NCI-H2081 treated with DMSO at 0.1 percent for 48 hours (cell line): ENCODE measurements around the gene PDP2.

Experiments
- DNase-seq: peaks from one replicate; lab custom pipeline; 2025; lab: John Stamatoyannopoulos, UW

Gene PDP2

DNA sequence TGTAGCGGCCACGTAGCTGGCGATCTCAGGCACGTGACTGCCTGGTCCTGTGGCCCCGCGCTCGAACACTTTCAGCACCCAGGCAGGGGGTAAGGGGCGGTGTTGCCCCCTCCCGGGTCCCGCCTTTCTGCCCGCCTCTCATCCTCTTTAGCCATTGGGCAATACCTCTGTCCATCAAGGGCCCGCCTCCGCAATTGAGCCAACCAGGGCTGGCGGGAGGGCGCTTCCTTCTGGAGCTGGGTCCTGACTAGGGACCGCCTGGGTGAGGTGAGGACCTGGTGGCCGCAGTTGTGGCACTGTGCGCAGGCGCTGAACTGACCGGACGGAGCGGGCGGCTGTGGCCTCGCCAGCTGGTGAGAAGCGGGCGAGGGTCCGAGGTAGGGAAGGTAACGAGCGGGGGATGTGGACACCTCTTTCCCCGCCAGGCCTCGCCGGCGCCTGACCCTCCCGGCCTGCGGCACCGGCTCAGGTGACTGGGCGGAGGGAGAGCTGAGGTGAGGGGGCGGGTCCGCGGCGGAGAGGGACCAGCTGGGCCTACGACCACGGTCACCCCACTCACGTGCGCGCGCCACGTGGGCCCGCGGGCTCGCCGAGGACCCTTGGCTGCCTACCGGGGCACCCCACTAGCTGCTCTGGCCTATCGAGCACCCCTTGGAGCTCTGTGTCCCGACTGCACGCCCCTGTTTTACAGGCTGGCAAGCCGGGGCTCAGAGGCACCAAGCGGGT, at the start of gene PDP2:
PDP2 (plus strand) TSS at position 228 of the 726 bp plus-strand sequence. CDS start 3,770 bp downstream, outside the sequence.
- peak; percentile 57 for DNase-seq

DNA sequence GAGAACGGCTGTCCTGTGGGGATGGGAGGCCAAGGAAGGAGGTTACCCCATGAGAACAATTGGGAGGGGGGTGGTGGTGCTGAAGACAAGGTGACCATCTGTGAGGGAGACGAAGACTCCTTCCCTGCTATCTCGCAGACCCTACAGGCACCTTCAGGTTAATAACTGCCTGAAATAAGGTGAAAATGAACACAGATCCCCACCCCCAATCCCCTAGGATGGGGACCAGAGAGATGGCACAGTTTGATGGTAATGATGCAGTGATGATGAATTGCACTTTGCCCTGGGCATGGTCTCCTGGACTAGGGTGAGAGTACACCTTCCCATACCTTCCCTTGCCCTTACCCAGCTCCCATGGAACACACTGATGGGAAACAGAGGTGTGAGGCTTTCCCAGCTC, 48.1 kb upstream of the PDP2 start:
- no peak for DNase-seq

DNA sequence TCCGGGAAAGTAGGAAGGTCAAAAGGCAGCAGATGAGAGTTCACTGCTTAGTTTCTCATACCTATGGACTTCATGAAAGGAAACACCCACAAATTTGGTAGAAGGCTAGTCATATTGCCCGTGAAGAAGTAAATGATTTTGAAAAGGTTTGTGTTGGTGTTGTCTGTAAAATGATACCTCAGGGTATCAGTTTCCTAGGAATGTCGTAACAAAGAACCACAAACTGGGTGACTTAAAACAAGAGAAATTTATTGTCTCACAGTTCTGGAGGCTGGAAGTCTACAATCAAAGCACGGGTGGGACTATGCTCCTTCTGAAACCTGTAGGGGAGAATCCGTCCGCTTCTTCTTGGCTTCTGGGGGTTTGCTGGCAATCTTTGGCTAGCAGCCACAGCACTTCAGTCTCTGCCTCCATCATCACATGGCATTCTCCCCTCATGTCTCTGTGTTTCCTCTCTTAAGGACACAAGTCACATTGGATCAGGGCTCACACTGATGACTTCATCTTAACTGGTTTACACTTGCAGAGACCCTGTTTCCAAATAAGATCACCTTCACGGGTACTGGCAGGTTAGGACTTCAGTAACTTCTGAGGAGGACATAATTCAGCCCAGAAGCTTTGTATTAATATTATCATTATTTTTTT, 47.5 kb upstream of the PDP2 start:
- no peak for DNase-seq

DNA sequence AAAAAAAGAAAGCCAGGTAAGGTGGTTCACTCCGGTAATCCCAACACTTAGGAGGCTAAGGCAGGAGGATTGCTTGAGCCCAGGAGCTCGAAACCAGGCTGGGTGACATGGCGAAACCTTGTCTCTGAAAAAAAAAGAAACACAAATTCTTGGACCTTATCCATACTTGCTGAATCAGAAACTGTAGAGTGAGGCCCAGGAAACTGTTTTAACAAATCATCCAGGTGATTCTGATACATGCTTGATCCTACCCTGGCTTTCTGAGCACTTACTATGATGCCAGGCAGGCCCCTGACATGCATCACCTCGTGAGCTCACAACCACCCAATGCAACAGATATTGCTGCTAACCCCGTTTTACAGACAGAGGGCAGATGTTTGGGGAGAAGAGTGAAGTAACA, 45.6 kb upstream of the PDP2 start:
- DNase-seq = no peak

GRCh38 chr16:66840883-66841282, 39.4 kb upstream of the PDP2 start:
- DNase-seq = no peak

GRCh38 chr16:66841366-66841765, 38.9 kb upstream of the PDP2 start:
- DNase-seq = no peak

DNA sequence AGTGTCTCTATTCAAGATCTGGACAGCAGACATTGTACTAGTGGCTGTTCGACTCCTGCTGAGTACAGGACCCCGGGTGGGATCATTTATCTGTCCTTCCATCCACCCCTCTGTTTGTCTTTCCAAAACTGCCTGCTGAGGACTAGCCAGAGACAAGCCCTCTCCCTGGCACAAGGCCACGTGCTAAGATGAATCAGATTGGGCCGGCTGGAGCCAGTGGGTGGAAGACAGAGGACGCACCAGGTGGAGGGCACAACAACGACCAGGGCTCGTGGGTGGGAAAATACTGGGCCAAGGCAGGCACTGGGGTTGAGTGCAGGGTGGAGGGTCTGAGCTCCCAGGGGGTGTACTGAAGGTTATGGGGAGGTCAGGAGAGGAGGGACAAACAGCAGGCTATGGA, 37.5 kb upstream of the PDP2 start:
- DNase-seq = no peak

- DNase-seq = no peak
These were observed 37.1 kb upstream of the PDP2 start for GRCh38 chr16:66843191-66843590.

GRCh38 chr16:66844009-66844341, 36.3 kb upstream of the PDP2 start:
- no peak for DNase-seq

DNA sequence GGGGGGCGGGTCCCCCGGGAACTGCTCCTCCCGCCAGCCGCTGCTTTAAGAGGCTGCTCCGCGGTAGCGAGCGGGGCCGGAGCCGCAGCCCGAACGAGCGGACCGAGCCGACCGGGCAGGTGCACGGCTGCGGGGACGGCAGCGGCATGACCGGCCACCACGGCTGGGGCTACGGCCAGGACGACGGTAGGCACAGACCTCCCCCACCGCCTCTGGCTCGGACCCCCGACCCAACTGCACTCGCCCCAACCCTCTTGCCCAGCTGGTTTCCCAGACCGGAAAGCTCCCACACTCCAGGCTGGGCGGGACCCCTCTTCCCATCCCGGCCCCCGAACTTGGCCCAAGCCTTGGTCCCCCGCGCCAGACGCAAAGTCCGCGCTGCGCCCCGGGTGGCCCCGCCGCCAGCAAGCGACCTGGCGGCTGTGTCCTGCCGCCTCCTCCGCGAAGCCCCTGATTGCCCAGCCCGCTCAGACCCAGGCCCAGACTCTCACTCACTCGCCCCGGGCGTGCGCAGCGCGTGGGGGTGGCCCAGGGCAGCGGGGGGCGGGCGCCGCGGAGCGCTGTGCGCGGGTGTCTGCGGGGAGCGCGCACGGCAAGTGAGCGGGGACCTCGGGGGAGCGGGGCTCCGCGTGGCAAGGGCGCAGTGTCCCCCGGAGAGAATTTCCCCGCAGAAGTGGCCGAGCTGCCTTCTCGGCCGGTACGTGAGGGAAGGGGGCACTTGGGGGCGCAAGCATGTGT, 35.8 kb upstream of the PDP2 start, which contains the start of gene CA7:
CA7 (plus strand) TSS at position 73 of the 738 bp plus-strand sequence; CDS start at position 147, 74 bp downstream.
- no peak for DNase-seq

GRCh38 chr16:66845080-66845410, 35.3 kb upstream of the PDP2 start:
- DNase-seq = no peak

DNA sequence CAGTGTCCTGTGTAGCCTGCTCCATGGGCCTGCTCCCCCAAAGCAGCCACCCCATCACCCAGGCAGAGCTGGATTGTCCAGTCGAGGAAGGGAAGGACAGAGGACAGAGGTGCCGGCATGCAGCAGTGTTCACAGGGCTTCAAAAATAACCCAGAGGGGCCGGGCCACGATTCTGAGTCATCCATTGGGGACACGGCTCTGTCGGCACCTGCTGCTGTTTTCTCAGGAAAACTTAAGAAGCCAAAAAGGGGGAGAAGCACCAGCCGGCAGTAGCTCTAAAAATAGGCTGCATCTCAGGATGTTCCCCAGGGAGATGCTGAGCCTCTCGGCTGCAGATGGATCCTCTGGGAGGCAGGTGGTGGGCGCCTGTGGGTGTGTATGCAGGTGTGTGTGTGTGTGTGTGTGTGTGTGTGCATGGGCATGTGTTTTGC, 34.5 kb upstream of the PDP2 start:
- no peak for DNase-seq

- no peak for DNase-seq
These were observed 34.0 kb upstream of the PDP2 start for GRCh38 chr16:66846266-66846665.

DNA sequence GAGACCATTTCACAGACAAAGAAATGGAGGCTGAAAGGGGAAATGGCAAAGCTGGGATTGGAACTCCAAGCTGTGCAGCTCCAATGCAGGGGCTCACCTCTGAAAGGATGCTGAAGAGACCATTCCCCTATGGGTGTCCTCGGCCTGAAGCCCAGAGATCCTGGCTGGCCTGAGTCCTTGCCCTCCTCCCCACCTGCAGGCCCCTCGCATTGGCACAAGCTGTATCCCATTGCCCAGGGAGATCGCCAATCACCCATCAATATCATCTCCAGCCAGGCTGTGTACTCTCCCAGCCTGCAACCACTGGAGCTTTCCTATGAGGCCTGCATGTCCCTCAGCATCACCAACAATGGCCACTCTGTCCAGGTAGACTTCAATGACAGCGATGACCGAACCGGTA, 33.5 kb upstream of the PDP2 start:
- DNase-seq = no peak

- no peak for DNase-seq
These were observed 32.7 kb upstream of the PDP2 start for GRCh38 chr16:66847533-66848067.

DNA sequence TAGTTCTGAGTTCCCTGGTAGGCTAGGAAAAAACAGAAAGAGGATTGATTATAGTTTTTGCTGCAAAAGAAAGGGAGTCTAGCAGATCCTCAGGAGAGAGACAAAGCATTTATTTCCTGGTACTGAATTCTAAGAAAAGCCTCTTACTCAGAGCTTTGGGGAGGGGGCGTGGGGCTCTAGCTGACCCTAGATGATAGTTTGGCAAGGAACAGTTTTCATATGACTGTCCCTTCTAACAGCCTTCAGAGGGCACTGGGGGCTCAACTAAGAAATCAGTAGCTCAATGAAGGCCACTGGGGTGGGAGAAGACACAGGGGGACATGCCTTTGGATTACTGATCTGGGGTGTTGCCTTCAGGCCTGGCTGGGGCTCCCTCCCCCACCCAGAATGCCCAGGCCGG, 32.1 kb upstream of the PDP2 start:
- DNase-seq = no peak

DNA sequence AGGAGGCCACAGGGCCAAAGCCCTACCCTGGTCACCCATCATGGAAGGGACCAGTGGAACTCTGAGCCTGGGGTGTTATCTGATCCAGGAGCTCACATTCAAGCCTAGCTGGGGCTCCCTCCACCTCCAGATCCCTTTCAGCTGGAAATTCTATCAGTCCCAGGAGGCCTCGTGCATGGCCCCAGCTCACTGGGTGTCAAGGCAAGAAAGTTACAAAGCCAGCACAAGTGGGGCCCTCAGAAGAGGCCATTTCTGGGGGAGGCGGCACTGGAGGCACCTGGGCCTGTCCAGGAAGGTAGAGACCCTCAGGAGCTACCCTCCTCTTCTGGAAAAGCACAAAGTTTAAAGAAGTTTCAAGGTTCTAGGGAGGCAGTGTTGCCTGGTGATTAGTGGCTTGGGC, 31.3 kb upstream of the PDP2 start:
- DNase-seq = no peak

DNA sequence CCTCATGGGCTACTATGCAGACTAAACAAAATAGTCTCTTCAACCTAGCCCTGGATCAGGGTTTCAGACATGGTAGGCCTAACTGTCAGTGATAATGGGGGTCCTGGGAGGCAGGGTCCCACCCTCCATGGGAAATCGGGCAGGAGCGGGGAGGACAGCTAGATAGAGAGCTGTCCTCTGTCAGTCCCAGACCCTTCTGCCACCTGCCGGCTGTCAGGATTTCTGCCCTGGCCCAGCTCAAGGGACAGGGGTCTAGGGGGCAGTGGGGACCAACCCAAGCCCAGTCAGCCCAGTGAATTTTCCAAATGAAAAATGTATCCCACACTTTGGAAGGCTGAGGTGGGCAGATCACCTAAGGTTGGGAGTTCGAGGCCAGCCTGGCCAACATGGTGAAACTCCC, 30.8 kb upstream of the PDP2 start:
- DNase-seq = no peak

DNA sequence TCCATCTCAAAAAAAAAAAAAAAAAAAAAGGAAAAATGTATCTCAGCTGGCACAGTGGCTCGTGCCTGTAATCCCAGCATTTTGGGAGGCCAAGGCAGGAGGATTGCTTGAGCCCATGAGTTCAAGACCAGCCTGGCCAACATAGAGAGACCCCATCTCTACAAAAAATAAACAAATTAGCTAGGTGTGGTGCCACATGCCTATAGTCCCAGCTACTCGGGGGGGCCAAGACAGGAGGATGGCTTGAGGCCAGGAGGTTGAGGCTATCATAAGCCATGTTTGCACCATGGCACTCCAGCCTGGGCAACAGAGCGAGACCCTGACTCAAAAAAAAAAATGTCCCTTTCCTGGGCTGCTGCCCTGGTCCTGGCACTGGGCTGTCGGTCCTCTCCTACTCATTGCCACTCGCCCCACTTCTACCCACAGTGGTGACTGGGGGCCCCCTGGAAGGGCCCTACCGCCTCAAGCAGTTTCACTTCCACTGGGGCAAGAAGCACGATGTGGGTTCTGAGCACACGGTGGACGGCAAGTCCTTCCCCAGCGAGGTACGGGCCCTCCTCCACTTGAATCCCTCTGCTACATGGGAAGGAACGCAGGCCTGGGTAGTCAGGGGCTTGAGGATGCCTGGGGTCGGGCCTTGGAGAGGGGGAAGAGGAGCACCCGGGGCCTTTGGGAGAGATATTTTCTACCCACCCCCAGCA, 30.1 kb upstream of the PDP2 start:
- no peak for DNase-seq

DNA sequence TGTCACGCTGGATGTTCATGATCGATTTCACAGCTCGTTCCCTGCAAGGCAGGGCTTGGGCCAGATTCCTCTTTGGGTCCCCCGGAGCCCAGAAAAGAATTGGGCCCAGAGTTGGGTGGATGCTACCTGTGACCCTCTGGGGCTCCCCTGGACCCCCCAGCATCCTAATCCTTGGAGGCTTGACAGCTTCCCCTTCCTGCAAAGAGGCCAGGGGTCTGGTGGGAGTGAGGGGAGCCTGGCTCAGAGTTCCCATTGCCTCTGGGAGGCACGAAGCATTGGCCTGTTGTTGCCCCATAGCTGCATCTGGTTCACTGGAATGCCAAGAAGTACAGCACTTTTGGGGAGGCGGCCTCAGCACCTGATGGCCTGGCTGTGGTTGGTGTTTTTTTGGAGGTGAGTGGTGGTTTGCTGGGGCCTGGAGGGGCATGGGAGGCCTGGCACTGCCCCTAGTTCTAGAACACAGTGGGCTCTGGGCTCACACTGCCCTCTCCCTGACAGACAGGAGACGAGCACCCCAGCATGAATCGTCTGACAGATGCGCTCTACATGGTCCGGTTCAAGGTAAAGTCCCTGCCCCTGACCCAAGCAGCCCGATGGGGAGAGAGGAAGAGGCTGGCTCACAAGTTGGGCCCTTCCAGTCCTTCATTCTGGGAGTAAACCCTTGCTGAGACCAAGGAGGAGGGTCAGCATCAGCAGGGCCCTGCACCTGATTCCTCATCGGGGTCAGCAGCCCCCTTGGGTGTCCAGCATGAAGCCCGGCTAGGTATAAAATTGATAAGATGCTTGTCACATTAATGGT, 28.9 kb upstream of the PDP2 start:
- no peak for DNase-seq
